GM19438 (cell line): ENCODE data around the gene CAPRIN2.
A peak's percentile ranks its signal among the peaks of the same experiment; 100 is the strongest.

Experiments
- ATAC-seq: cut with Tn5 transposase; IDR thresholded peaks from one replicate; pipeline ENCODE4 v1.9.1; 2021; ENCODE audit warnings: low read depth; ENCODE audit not compliant: unreplicated experiment

Gene CAPRIN2

DNA sequence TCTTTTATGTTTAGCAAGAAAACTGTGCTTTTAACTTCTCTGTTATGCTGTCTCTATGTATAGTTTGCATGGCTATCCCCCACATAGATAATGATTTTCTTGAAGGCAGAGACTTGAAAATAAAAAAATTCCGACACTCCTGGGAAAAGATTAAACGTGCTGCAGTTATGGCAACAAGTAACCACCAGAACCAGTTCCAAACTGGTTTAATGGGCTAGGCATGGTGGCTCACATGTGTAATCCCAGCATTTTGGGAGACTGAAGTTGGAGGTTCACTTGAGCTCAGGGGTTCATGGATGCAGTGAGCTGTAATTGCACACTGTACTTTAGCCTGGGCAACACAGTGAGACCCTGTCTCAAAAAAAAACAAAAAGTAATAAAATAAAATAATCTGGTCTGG, 15.1 kb upstream of the CAPRIN2 start:
- ATAC-seq = no peak

DNA sequence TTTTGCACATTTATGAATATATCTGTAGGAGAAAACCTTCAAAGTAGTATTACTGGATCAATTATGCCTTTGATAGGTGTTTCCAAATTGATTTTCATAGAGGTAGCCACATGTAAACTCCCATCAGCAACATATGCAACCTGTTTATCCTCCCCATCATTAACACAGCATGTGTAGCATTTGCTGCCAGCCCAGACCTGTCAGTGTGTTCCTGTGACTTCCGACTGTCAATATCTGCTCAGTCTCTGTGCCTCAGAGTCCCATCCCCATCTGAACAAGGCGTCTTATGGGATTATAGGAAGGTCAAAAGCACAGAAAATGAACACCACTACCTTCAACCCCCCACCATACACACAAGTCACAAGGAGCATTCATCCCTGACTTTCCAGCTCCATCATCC, 9.5 kb upstream of the CAPRIN2 start:
- no peak for ATAC-seq

GRCh38 chr12:30763053-30763452, 8.3 kb upstream of the CAPRIN2 start:
- ATAC-seq = no peak

GRCh38 chr12:30761730-30762129, 7.0 kb upstream of the CAPRIN2 start:
- no peak for ATAC-seq

DNA sequence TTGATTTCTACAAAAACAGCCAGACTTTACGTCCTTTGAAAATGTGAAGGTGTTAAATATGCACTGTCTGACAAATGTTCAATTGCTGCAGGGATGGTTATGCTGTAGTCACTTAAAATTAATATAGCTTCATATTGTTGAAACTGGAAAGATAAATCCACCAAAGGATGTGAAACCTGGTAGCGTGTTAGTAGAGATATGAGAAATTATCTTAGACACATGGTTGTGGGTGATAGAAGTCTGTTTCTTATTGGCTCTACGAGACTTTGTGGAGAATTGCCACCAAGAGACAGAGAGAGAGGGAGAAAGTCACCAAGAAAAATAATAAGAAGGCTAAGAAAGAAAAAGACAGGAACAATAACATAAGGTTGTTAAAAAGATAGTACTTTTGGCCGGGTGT, 2.6 kb upstream of the CAPRIN2 start:
- ATAC-seq = no peak

- ATAC-seq = no peak
Observed at GRCh38 chr12:30756074-30756473, 1.3 kb upstream of the CAPRIN2 start.

GRCh38 chr12:30755395-30755762, 628 bp upstream of the CAPRIN2 start:
- no peak for ATAC-seq

DNA sequence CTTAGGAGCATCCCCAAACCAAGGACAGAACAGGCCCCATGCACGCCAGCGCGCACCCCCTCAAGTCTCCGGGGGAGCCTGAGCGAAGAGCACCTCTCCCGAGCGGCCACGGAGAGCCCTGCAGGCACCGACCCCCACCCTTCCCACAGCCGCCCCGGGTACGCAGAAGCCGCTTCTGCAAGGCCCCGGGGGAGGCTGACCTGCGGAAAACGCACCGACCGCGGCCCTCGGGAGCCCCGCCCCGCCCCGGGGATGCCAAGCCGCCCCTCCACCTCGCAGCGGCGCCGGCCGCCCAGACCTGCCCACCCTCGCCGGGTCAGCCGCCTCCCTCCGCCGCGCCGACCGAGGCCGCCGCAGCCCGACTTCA, 385 bp downstream of the CAPRIN2 start:
- ATAC-seq = peak; percentile 40

DNA sequence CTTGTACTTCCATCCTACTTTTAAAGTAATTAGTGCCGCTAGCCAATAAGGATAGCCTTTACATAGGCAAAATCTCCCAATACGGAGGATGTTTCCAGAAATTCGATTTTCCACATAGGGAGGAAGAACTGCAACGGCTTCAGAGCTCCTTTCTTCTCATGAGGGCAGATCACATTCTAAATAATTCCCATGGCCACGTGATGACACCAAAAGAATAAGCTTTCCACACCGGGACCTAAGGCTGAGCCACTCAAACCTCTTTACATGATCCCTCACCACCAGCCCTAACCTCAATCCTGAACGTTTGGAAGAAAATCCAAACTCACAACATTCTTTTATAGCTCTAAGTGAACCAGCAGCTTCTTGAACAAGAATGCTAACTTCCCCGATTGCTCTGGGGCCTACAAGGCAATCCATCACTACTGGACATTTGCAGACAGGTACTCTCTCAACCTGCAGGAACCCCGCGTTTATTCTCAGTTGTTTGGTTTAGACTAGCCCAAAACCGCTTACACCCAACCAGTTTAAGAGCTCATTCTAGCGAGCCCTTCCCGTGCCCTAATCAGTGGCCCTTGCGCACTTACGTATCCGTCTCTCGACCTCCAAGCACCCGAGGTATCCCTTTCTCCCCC, 884 bp downstream of the CAPRIN2 start:
- no peak for ATAC-seq

DNA sequence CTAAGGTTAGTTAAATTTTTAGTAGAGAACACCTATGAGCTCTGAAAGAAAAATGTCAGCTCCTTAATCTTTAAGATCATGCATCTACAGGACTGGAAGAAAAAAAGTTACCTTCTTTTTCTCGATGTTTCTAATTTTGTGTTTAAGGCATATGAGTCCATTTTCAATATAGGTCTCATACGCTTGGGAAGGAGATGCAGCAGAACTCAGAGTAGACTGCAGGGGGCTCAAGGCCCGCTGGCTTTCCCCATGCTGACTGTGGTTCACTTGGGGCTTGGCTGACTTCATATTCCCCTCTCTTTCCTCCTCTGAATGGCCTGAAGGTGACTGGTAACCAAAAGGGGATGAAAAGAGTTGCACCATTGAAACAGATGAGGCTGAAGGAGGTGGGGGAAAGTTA, 1.5 kb downstream of the CAPRIN2 start:
- no peak for ATAC-seq

- no peak for ATAC-seq
Observed at GRCh38 chr12:30752255-30752654, 2.5 kb downstream of the CAPRIN2 start.

- no peak for ATAC-seq
Observed at GRCh38 chr12:30748147-30748546, 6.6 kb downstream of the CAPRIN2 start.

GRCh38 chr12:30746190-30746589, 8.6 kb downstream of the CAPRIN2 start:
- ATAC-seq = no peak

DNA sequence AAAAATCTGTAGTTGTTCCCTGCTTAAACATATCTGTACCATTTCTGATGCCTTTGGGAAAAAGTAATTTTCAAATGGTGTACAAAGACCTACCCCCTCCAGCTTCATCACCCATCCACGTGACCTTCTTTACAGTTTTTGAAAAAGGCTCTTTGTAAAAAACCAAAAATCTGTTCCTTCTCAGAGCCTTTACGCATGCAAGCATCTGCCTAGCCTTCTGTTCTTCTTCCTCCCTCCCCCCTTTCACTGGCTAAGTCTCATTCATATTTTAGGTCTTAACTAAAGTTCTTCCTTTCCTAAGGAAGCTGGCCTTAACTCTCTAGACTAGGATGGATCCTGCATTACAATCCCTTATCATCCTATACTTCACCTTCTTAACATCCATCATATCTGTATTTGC, 10.4 kb downstream of the CAPRIN2 start:
- no peak for ATAC-seq

GRCh38 chr12:30740274-30740673, 14.5 kb downstream of the CAPRIN2 start:
- no peak for ATAC-seq

DNA sequence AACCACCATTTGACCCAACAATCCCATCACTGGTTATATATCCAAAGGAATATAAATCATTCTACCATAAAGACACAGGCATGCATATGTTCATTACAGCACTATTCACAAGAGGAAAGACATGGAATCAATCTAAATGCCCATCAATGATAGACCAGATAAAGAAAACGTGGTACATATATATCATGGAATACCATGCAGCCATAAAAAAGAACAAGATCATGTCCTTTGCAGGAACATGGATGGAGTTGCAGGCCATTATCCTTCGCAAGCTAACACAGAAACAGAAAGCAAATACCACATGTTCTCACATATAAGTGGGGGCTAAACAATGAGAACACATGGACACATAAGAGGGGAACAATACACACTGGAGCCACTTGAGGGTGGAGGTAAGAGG, 15.7 kb downstream of the CAPRIN2 start:
- ATAC-seq = no peak

DNA sequence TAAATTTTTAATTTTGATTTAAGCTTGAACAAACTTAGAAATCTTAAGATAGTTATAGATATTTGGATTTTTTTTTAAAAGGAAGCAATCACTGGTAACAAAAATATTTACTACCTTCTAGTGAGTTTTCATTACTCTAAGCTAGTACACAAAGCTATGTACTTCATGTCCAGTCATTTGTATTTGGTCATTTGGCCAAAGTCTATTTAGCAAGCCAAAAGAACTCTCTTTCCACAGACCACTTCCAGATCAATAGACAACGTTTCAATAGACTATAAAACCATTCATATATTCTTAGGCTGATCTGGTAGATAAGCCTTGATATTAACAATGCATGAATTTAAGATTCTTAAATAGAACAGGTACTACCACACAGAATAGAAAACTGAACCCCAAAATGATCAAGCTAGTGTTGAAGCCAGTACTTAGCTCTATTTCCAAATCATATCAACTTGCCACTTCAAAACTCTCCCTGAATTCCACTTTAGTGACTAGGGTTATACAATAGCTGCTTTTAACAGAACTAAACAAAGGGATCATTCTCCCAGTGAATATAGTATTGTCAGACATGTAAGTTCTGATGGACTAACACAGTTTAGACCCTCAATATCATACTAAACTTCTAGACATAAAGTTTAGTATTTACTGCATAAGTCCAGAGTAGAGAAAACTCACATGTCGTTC, 21.7 kb downstream of the CAPRIN2 start:
- ATAC-seq = no peak

DNA sequence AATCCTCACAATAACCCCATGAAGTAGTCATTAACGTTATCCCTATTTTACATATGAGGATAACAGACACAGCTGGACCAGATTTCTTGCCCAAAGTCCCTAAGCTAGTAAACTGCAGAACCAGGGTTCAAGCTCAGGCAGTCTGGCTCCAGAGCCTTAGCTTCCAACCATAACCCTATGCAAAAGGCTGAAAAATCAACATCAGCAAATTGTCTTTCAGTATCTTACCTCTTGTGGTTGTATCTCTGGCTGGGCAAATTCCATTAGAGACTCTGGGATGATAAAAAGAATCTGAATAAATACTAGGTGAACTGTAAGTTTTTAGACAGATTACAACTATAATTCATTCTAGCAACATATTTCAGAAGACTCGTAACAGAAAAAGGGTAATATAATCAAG, 24.7 kb downstream of the CAPRIN2 start:
- ATAC-seq = no peak

DNA sequence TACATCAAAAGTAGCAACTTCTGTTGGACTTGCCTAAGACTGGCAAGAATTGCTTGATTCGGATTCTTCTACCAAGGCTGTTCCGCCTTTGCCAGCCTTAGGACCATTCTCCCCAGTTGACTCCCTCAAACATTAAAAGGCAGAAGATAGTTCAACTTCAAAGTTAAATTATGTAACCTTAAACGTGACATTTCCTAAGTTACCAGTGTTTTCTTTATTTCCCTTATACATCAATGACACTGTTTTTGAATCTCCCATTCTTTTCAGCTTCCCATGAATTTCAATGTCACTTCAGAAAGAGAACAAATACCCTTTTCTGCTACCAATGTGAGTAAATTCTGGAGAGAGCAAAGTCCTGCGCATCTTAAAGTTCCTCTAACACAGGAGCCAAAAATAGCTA, 25.2 kb downstream of the CAPRIN2 start:
- ATAC-seq = no peak

GRCh38 chr12:30726647-30727046, 28.1 kb downstream of the CAPRIN2 start:
- ATAC-seq = no peak

GRCh38 chr12:30725739-30726138, 29.0 kb downstream of the CAPRIN2 start:
- no peak for ATAC-seq

- no peak for ATAC-seq
Observed at GRCh38 chr12:30719060-30719459, 35.7 kb downstream of the CAPRIN2 start.
